GM20000 (cell line): Measurements from ENCODE around the gene PITPNM1.

Experiments
- DNase-seq: peaks from one replicate; pipeline ENCODE4 v3.0.0; 2012; ENCODE audit warnings: low spot score
- CTCF ChIP-seq: IDR thresholded peaks from 2 replicates; pipeline ENCODE4 v1.5.1; 2012; ENCODE audit warnings: mild to moderate bottlenecking, control low read depth; ENCODE audit errors: extremely low read depth, missing control alignments

PITPNM1 gene

GRCh38 chr11:67506426-67507051 lies 1.4 kb upstream of the PITPNM1 start:
- TF ChIP-seq CTCF = no peak
- DNase-seq = no peak

GRCh38 chr11:67505605-67506396 lies 638 bp upstream of the PITPNM1 start:
- DNase-seq = peak; percentile 88
- peak; percentile 94 for TF ChIP-seq CTCF

GRCh38 chr11:67504005-67504949 lies 886 bp downstream of the PITPNM1 start:
- TF ChIP-seq CTCF = no peak
- peak; percentile 75 for DNase-seq

- no peak for TF ChIP-seq CTCF
- DNase-seq = no peak
Observed at GRCh38 chr11:67503119-67504004, 1.8 kb downstream of the PITPNM1 start.

- TF ChIP-seq CTCF = no peak
- no peak for DNase-seq
Observed at GRCh38 chr11:67502328-67502979, 2.7 kb downstream of the PITPNM1 start.

GRCh38 chr11:67501854-67502253 lies 3.3 kb downstream of the PITPNM1 start:
- TF ChIP-seq CTCF = no peak
- no peak for DNase-seq
